PFSK-1 (cell line): Measurements from ENCODE around the gene THSD7B.

ENCODE experiments used
- FOXP2 ChIP-seq: optimal IDR thresholded peaks from 2 replicates; pipeline ENCODE3; 2011; ENCODE audit warnings: borderline replicate concordance, control low read depth, inconsistent platforms; ENCODE audit not compliant: insufficient read depth; ENCODE audit errors: extremely low read length, extremely low read depth
- POLR2AphosphoS5 ChIP-seq: IDR thresholded peaks from 2 replicates; pipeline ENCODE4 v1.6.1; 2012; ENCODE audit warnings: low read depth, mild to moderate bottlenecking, control low read depth, low read length, moderate library complexity
- REST ChIP-seq, 2 experiments: IDR thresholded peaks; 2 replicates each; pipeline versions ENCODE4 v1.6.1 to v1.8.0; 2011 to 2012; ENCODE audit warnings: low read depth in 2 of 2, low read length in 2 of 2, control low read depth in 1 of 2, inconsistent platforms in 1 of 2, mild to moderate bottlenecking in 1 of 2, moderate library complexity in 1 of 2; ENCODE audit not compliant: insufficient read depth in 1 of 2
- SIN3A ChIP-seq: IDR thresholded peaks from 2 replicates; pipeline ENCODE4 v1.6.1; 2012; ENCODE audit warnings: mild to moderate bottlenecking, low read length, moderate library complexity, borderline replicate concordance; ENCODE audit not compliant: insufficient read depth
- TAF1 ChIP-seq: IDR thresholded peaks from 2 replicates; pipeline ENCODE4 v1.6.1; 2012; ENCODE audit warnings: low read length, control low read depth, borderline replicate concordance; ENCODE audit not compliant: insufficient read depth

The THSD7B gene

DNA sequence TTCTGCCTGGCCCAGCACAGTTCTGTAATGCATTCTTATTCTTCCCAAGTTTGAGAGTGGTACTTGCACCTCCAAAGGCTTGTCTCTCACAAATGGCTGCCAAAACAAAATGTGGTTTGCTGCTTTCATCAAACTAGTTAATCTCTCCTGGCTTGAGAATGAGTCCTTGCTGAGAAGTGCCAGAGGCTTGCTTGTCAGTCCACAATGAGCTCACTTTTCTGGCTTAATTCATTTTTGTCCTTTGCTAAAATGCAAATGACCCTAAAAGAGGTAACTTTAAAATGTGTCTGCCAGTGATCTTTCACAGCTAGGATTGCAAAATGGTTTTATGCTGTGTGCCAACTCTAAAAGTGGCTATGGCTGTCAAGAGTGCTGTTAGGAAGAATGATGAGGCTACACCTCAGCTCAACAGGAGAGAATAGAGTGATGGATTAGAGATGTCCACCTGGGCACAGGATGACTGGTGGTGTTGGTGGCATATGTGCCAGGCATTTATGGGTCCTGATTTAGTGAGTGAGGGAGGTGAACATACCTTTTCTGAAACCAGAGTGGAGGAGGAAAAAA, 907.7 kb downstream of the THSD7B start:
- no peak for TF ChIP-seq POLR2AphosphoS5
- no peak for TF ChIP-seq REST (IDR thresholded peaks at IDR 0.05; ENCODE audit: insufficient read depth in 1 of 2, low read depth in 2 of 2, low read length in 2 of 2)
- TF ChIP-seq SIN3A: no peak
- no peak for TF ChIP-seq TAF1
- no peak for TF ChIP-seq FOXP2

- TF ChIP-seq REST (IDR thresholded peaks at IDR 0.05; ENCODE audit: insufficient read depth in 1 of 2, low read depth in 2 of 2, low read length in 2 of 2) (no peak), SIN3A (no peak), FOXP2 (no peak), TAF1 (no peak), POLR2AphosphoS5 (no peak)
Measured at GRCh38 chr2:137674991-137675390, 909.6 kb downstream of the THSD7B start.

- TF ChIP-seq SIN3A (no peak), FOXP2 (no peak), POLR2AphosphoS5 (no peak), TAF1 (no peak), REST (IDR thresholded peaks at IDR 0.05; ENCODE audit: insufficient read depth in 1 of 2, low read depth in 2 of 2, low read length in 2 of 2) (no peak)
Measured at GRCh38 chr2:137675584-137676327, 910.4 kb downstream of the THSD7B start.

DNA sequence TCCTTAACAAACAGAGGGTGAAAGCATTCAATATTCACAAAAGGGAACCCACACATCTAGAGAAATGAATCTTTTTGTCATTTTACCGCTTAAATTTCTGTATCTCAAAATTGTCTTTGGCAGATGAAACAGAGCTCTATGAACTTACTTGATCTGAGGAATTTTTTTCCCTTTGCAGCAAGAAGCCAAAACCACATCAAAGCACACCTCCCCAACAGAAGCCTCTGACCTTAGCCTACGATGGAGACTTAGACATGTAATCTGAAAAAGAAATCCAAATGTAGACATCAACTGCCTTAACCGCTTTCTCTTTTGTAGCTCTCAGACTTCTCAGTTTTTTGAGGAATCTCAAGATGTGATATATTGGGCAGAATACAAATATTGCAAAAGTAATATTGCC, 911.0 kb downstream of the THSD7B start:
- TF ChIP-seq TAF1: no peak
- no peak for TF ChIP-seq REST (IDR thresholded peaks at IDR 0.05; ENCODE audit: insufficient read depth in 1 of 2, low read depth in 2 of 2, low read length in 2 of 2)
- no peak for TF ChIP-seq FOXP2
- TF ChIP-seq SIN3A: no peak
- TF ChIP-seq POLR2AphosphoS5: no peak
